Body of pancreas (tissue), 4 donors: ENCODE data around the gene ZNF879. TPM values are rescaled to one million over a fixed set of nuclear protein-coding genes. Genes with fewer than 3 reads are reported as not detected.

ENCODE experiments used
- ATAC-seq: fragments of 150-250 bp; one replicate; pipeline ENCODE4 v1.9.1; 2016
- DNase-seq, 4 donors: peaks; one replicate each; pipeline ENCODE4 v3.0.0-alpha.2; 2019
- H3K27ac ChIP-seq, 4 donors: fragments of 200-600 bp; sonication (generic); 1 replicate in 3 of 4; 2 replicates in 1 of 4; pipeline versions ENCODE4 v1.5.1 to v1.6.1; 2016 to 2019; ENCODE audit warnings: mild to moderate bottlenecking in 1 of 4, mixed read lengths in 1 of 4, moderate library complexity in 1 of 4
- H3K27me3 ChIP-seq, 2 donors: fragments of 200-600 bp; sonication (generic); one replicate each; pipeline ENCODE4 v1.6.0; 2016; ENCODE audit warnings: mild to moderate bottlenecking in 1 of 2
- H3K36me3 ChIP-seq, 2 donors: fragments of 200-600 bp; sonication (generic); replicated peaks in 1 of 2; 2 replicates each; pipeline ENCODE4 v1.5.1; 2016; ENCODE audit warnings: low read depth in 2 of 2; ENCODE audit not compliant: insufficient read depth in 1 of 2
- H3K4me1 ChIP-seq: fragments of 200-600 bp; sonication (generic); one replicate; pipeline ENCODE4 v1.6.0; 2016
- H3K4me3 ChIP-seq, 2 donors: fragments of 200-600 bp; sonication (generic); 1 replicate in 1 of 2; 2 replicates in 1 of 2; pipeline ENCODE4 v1.5.1; 2016 to 2019
- H3K9me3 ChIP-seq, 3 donors: fragments of 200-600 bp; sonication (generic); 1 replicate in 2 of 3; 2 replicates in 1 of 3; pipeline ENCODE4 v1.5.1; 2016
- CTCF ChIP-seq, 7 experiments: fragments of 450-650 bp in 4 of 7; fragments of 200-600 bp in 3 of 7; sonication (generic) in 3 of 7; IDR thresholded peaks; one replicate each; pipeline ENCODE4 v1.5.1; 2016 to 2019; ENCODE audit warnings: antibody characterized with exemption in 7 of 7
- POLR2A ChIP-seq, 3 donors: fragments of 450-650 bp; IDR thresholded peaks; one replicate each; pipeline ENCODE4 v1.6.1; 2016; ENCODE audit warnings: antibody characterized with exemption in 3 of 3, mild to moderate bottlenecking in 2 of 3
- WGBS, 2 donors: methylation state at CpG; one replicate each; pipeline ENCODE4 v1.1.5; 2017; 5-methylcytosine and 5-hydroxymethylcytosine counted together
- intact Hi-C: fragments of 100-400 bp; cut with DNase I; formaldehyde crosslinking; loops from one replicate; pipeline ENCODE4 v1.15.1; 2023
- total RNA-seq, 2 donors: library from RNA; depleted of rRNA; stranded (reverse); fragments of >200 nt; gene quantifications; one replicate each; pipeline ENCODE4 v1.1.0, GENCODE V29; 2016

Gene ZNF879
- total RNA-seq, 2 donors from 2014 or later = 1.6 to 2.1 TPM

GRCh38 chr5:179079165-179079987 lies 55.8 kb downstream of the ZNF879 start:
- H3K27ac ChIP-seq = no peak overlapping the region
- TF ChIP-seq CTCF (IDR thresholded peaks at IDR 0.05) (no peak), POLR2A (IDR thresholded peaks at IDR 0.05) (no peak)
- no peaks in the 10 kb centered on the region for H3K4me1 ChIP-seq
- DNase-seq (no peak), ATAC-seq (no peak)
- 96% methylated on average over 11 of the region's 11 CpGs for WGBS, 2 donors
- no peak overlapping the region for H3K4me3 ChIP-seq
- H3K36me3 ChIP-seq = peaks cover 22 to 39% of the 10 kb centered on the region in 2 donors
- H3K9me3 ChIP-seq = peaks cover 0 to 77% (median 15%) of the 10 kb centered on the region in 3 donors
- intact Hi-C loops = no loop called here
- H3K27me3 ChIP-seq = no peaks in the 10 kb centered on the region

DNA sequence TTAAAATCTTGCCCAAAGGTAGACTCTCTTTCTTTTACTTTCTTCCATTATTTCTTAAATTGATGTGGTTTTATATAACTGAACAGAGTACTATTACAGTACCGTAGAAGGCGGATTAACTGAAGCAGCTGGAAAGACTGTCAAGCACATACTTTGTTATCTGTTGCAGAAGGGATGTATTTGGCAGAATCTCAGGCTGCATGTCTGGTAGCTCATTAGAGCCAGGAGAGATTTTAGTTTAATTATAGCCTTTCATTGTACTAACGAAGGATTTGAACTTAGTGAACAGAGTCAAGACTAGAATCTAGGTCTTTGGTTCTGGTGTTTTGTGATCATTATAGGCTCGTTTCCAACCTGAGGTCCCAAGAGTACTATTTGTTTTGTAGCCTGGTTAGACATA lies 57.1 kb downstream of the ZNF879 start:
- ATAC-seq (no peak), DNase-seq (no peak)
- 91 to 93% methylated on average over 4 of the region's 4 CpGs for WGBS, 2 donors
- no peaks in the 10 kb centered on the region for H3K4me1 ChIP-seq
- intact Hi-C loops = no loop called here
- peaks cover 22 to 39% of the 10 kb centered on the region in 2 donors for H3K36me3 ChIP-seq
- TF ChIP-seq CTCF (IDR thresholded peaks at IDR 0.05) (no peak), POLR2A (IDR thresholded peaks at IDR 0.05) (no peak)
- H3K27me3 ChIP-seq = no peaks in the 10 kb centered on the region
- peaks cover 0 to 81% (median 12%) of the 10 kb centered on the region in 3 donors for H3K9me3 ChIP-seq
- no peak overlapping the region for H3K4me3 ChIP-seq
- no peak overlapping the region for H3K27ac ChIP-seq

Other genes starting within 250 kb of the ZNF879 start
- 10 to 100 TPM; 21.3 to 33.9 TPM for gene ZNF354B, start 163.9 kb upstream of the ZNF879 start, total RNA-seq
- gene ZFP2, start 127.9 kb upstream of the ZNF879 start, total RNA-seq = 1 to 10 TPM; 1.8 to 2.6 TPM
- gene ZNF454, start 82.6 kb upstream of the ZNF879 start, total RNA-seq = 1 to 10 TPM; 4.2 to 8.2 TPM
- gene GRM6, start 28.5 kb upstream of the ZNF879 start, total RNA-seq = not detected
- 1 to 10 TPM; 3.6 to 4.0 TPM for gene ZNF354C, start 36.6 kb downstream of the ZNF879 start, total RNA-seq